Liver (tissue), 9 donors: ENCODE measurements around the gene NPPA. TPM values are rescaled to one million over a fixed set of nuclear protein-coding genes. Genes with fewer than 3 reads are reported as not detected.

Source experiments
- DNase-seq: peaks from one replicate; pipeline ENCODE4 v3.0.0-alpha.2; 2017; ENCODE audit warnings: low spot score
- H3K27ac ChIP-seq, 2 donors: one replicate each; pipeline ENCODE4 v1.7.0; 2013; ENCODE audit warnings: inconsistent platforms in 2 of 2, low read length in 2 of 2, control low read depth in 1 of 2, low read depth in 1 of 2, mild to moderate bottlenecking in 1 of 2
- H3K27me3 ChIP-seq, 4 donors: one replicate each; pipeline versions ENCODE4 v1.6.1 to v1.7.0; 2013; ENCODE audit warnings: low read length in 3 of 4, inconsistent platforms in 1 of 4, mild to moderate bottlenecking in 1 of 4, moderate library complexity in 1 of 4; ENCODE audit not compliant: control insufficient read depth in 4 of 4, insufficient read depth in 4 of 4
- H3K36me3 ChIP-seq, 4 donors: one replicate each; pipeline versions ENCODE4 v1.6.1 to v1.7.0; 2013; ENCODE audit warnings: low read length in 3 of 4, mild to moderate bottlenecking in 3 of 4, low read depth in 1 of 4, moderate library complexity in 1 of 4; ENCODE audit not compliant: control insufficient read depth in 4 of 4, insufficient read depth in 3 of 4
- H3K4me1 ChIP-seq, 4 donors: one replicate each; pipeline versions ENCODE4 v1.6.1 to v1.7.0; 2013; ENCODE audit warnings: low read length in 3 of 4, mild to moderate bottlenecking in 3 of 4, moderate library complexity in 1 of 4; ENCODE audit not compliant: control insufficient read depth in 4 of 4, insufficient read depth in 4 of 4
- H3K4me3 ChIP-seq, 3 donors: one replicate each; pipeline versions ENCODE4 v1.6.1 to v1.7.0; 2013; ENCODE audit warnings: low read length in 3 of 3, control low read depth in 1 of 3, low read depth in 1 of 3, mild to moderate bottlenecking in 1 of 3
- H3K9ac ChIP-seq, 2 donors: one replicate each; pipeline ENCODE4 v1.7.0; 2013; ENCODE audit warnings: low read length in 2 of 2, mild to moderate bottlenecking in 2 of 2, moderate library complexity in 2 of 2, control low read depth in 1 of 2, low read depth in 1 of 2
- H3K9me3 ChIP-seq, 4 donors: one replicate each; pipeline versions ENCODE4 v1.6.1 to v1.7.0; 2013; ENCODE audit warnings: low read length in 3 of 4; ENCODE audit not compliant: control insufficient read depth in 4 of 4
- ATF3 ChIP-seq: IDR thresholded peaks from 2 replicates; pipeline ENCODE4 v1.6.1; 2016; ENCODE audit warnings: antibody characterized with exemption
- CTCF ChIP-seq: fragments of 150-350 bp; IDR thresholded peaks from 2 replicates; pipeline ENCODE4 v1.5.1; 2017; ENCODE audit warnings: improper control_type of control experiment, low read depth, low read length; ENCODE audit not compliant: missing input control
- EGR1 ChIP-seq, 2 donors: IDR thresholded peaks; 2 replicates each; pipeline ENCODE4 v1.6.1; 2016 to 2018; ENCODE audit warnings: antibody characterized with exemption in 2 of 2, low read depth in 2 of 2
- FOXA1 ChIP-seq: IDR thresholded peaks from 2 replicates; pipeline ENCODE4 v1.6.1; 2016; ENCODE audit warnings: antibody characterized with exemption
- FOXA2 ChIP-seq: IDR thresholded peaks from 2 replicates; pipeline ENCODE4 v1.6.1; 2016; ENCODE audit warnings: antibody characterized with exemption
- GABPA ChIP-seq, 2 donors: IDR thresholded peaks in 1 of 2; conservative IDR thresholded peaks in 1 of 2; 2 replicates each; pipeline ENCODE4 v1.6.1; 2016; ENCODE audit warnings: antibody characterized with exemption in 2 of 2, mild to moderate bottlenecking in 1 of 2, moderate library complexity in 1 of 2
- HNF4A ChIP-seq, 2 donors: conservative IDR thresholded peaks; 2 replicates each; pipeline ENCODE4 v1.6.1; 2016; ENCODE audit warnings: antibody characterized with exemption in 2 of 2, mild to moderate bottlenecking in 2 of 2
- HNF4G ChIP-seq: IDR thresholded peaks from 2 replicates; pipeline ENCODE4 v1.6.1; 2016; ENCODE audit warnings: antibody characterized with exemption
- JUND ChIP-seq, 2 donors: IDR thresholded peaks; 2 replicates each; pipeline ENCODE4 v1.6.1; 2016; ENCODE audit warnings: antibody characterized with exemption in 2 of 2
- MAX ChIP-seq: IDR thresholded peaks from 2 replicates; pipeline ENCODE4 v1.6.1; 2016; ENCODE audit warnings: antibody characterized with exemption
- NR2F2 ChIP-seq: IDR thresholded peaks from 2 replicates; pipeline ENCODE4 v1.6.1; 2016; ENCODE audit warnings: antibody characterized with exemption
- RAD21 ChIP-seq, 2 donors: IDR thresholded peaks; 2 replicates each; pipeline ENCODE4 v1.6.1; 2016; ENCODE audit warnings: antibody characterized with exemption in 2 of 2, mild to moderate bottlenecking in 2 of 2
- RXRA ChIP-seq, 2 donors: IDR thresholded peaks; 2 replicates each; pipeline ENCODE4 v1.6.1; 2017 to 2018; ENCODE audit warnings: antibody characterized with exemption in 2 of 2, mild to moderate bottlenecking in 1 of 2
- SP1 ChIP-seq: IDR thresholded peaks from 2 replicates; pipeline ENCODE4 v1.6.1; 2018; ENCODE audit warnings: antibody characterized with exemption, mild to moderate bottlenecking
- TAF1 ChIP-seq: conservative IDR thresholded peaks from 2 replicates; pipeline ENCODE4 v1.6.1; 2016; ENCODE audit warnings: antibody characterized with exemption, mild to moderate bottlenecking
- YY1 ChIP-seq: IDR thresholded peaks from 2 replicates; pipeline ENCODE4 v1.6.1; 2016; ENCODE audit warnings: antibody characterized with exemption, mild to moderate bottlenecking
- ZBTB33 ChIP-seq: IDR thresholded peaks from 2 replicates; pipeline ENCODE4 v1.6.1; 2016; ENCODE audit warnings: antibody characterized with exemption
- WGBS: extraction: QIAGEN DNeasy Blood & Tissue Kit; methylation state at CpG from one replicate; pipeline ENCODE4 v1.1.7; 2013; 5-methylcytosine and 5-hydroxymethylcytosine counted together
- polyA plus RNA-seq, 2 donors: library from polyadenylated mRNA; stranded (reverse) in 1 of 2; unstranded in 1 of 2; fragments of 200-250 nt in 1 of 2; fragments of >200 nt in 1 of 2; fragmentation: Nextera tagmentation in 1 of 2; extraction: Ambion mirVana in 1 of 2; gene quantifications; one replicate each; pipeline versions ENCODE4 v1.2.1 to v1.2.3, GENCODE V29; 2013 to 2015
- total RNA-seq, 2 donors: library from RNA; depleted of rRNA; stranded (reverse); fragments of >200 nt; gene quantifications; one replicate each; pipeline ENCODE4 v1.2.3, GENCODE V29; 2014
- donor health status: healthy.
- donor health status: healthy.
- donor health status: healthy.
- donor health status: healthy.
- donor health status: healthy.

NPPA gene
- total and polyA plus RNA-seq, 4 donors, result 0.12 TPM; not detected in 3

- Histone ChIP-seq H3K36me3 (no peaks in the 10 kb centered on the region), H3K9me3 (no peaks in the 10 kb centered on the region), H3K9ac (no peak overlapping the region), H3K27me3 (no peaks in the 10 kb centered on the region), H3K27ac (no peak overlapping the region), H3K4me3 (no peak overlapping the region), H3K4me1 (no peaks in the 10 kb centered on the region)
- WGBS, result 91% methylated on average over 10 of the region's 10 CpGs
- TF ChIP-seq RAD21 (IDR thresholded peaks at IDR 0.05) (no peak), ATF3 (no peak), MAX (no peak), SP1 (no peak), CTCF (no peak), JUND (IDR thresholded peaks at IDR 0.05) (no peak), GABPA (IDR thresholded peaks at IDR 0.05 in 1 of 2, conservative IDR thresholded peaks at IDR 0.05 in 1 of 2) (no peak), RXRA (IDR thresholded peaks at IDR 0.05) (no peak), ZBTB33 (no peak), HNF4A (conservative IDR thresholded peaks at IDR 0.05) (no peak), FOXA1 (no peak), FOXA2 (no peak), NR2F2 (no peak), HNF4G (no peak), YY1 (no peak), EGR1 (IDR thresholded peaks at IDR 0.05; ENCODE audit: low read depth in 2 of 2) (no peak)
- no peak for DNase-seq
These were observed 27.5 kb upstream of the NPPA start for GRCh38 chr1:11875094-11875493.

GRCh38 chr1:11874624-11875023 is 27.0 kb upstream of the NPPA start:
- no peaks in the 10 kb centered on the region for H3K36me3 ChIP-seq
- H3K4me3 ChIP-seq, result no peak overlapping the region
- no peaks in the 10 kb centered on the region for H3K9me3 ChIP-seq
- WGBS, result 89% methylated on average over 6 of the region's 6 CpGs
- DNase-seq, result no peak
- H3K27me3 ChIP-seq, result no peaks in the 10 kb centered on the region
- TF ChIP-seq MAX, result no peak
- TF ChIP-seq HNF4A (conservative IDR thresholded peaks at IDR 0.05), result no peak
- no peak for TF ChIP-seq RXRA (IDR thresholded peaks at IDR 0.05)
- no peak for TF ChIP-seq EGR1 (IDR thresholded peaks at IDR 0.05; ENCODE audit: low read depth in 2 of 2)
- no peak overlapping the region for H3K27ac ChIP-seq
- no peak overlapping the region for H3K9ac ChIP-seq
- H3K4me1 ChIP-seq, result no peaks in the 10 kb centered on the region

GRCh38 chr1:11874258-11874562 is 26.6 kb upstream of the NPPA start:
- Histone ChIP-seq H3K4me3 (no peak overlapping the region), H3K9me3 (no peaks in the 10 kb centered on the region), H3K4me1 (no peaks in the 10 kb centered on the region), H3K27me3 (no peaks in the 10 kb centered on the region), H3K36me3 (no peaks in the 10 kb centered on the region), H3K27ac (no peak overlapping the region), H3K9ac (no peak overlapping the region)
- TF ChIP-seq TAF1 (no peak), GABPA (IDR thresholded peaks at IDR 0.05 in 1 of 2, conservative IDR thresholded peaks at IDR 0.05 in 1 of 2) (no peak), MAX (no peak), NR2F2 (no peak), HNF4A (conservative IDR thresholded peaks at IDR 0.05) (no peak), YY1 (no peak), FOXA2 (no peak), RAD21 (IDR thresholded peaks at IDR 0.05) (no peak)
- 66% methylated on average over 10 of the region's 10 CpGs for WGBS
- no peak for DNase-seq
